Right cardiac atrium (tissue), 5 donors: ENCODE data around the gene GPATCH2L. TPM values are rescaled to one million over a fixed set of nuclear protein-coding genes. Genes with fewer than 3 reads are reported as not detected.

Experiments
- ATAC-seq, 2 donors: fragments of 200-7000 bp; cut with Tn5 transposase; one replicate each; pipeline versions ENCODE4 v1.8.0 to v1.9.1; 2020; ENCODE audit warnings: moderate library complexity in 2 of 2, mild to moderate bottlenecking in 1 of 2
- DNase-seq, 3 donors: peaks; one replicate each; pipeline ENCODE4 v3.0.0-alpha.2; 2020
- H3K27ac ChIP-seq: one replicate; pipeline ENCODE4 v1.5.1; 2013; ENCODE audit warnings: mild to moderate bottlenecking, low read length, control low read depth, moderate library complexity
- H3K27me3 ChIP-seq: one replicate; pipeline ENCODE4 v1.6.1; 2013; ENCODE audit not compliant: control insufficient read depth, insufficient read depth
- H3K4me1 ChIP-seq: one replicate; pipeline ENCODE4 v1.6.1; 2013; ENCODE audit warnings: low read length; ENCODE audit not compliant: control insufficient read depth, insufficient read depth
- H3K4me3 ChIP-seq: one replicate; pipeline ENCODE4 v1.5.1; 2013; ENCODE audit warnings: low read length, control low read depth
- H3K9me3 ChIP-seq: one replicate; pipeline ENCODE4 v1.6.1; 2013; ENCODE audit warnings: low read length; ENCODE audit not compliant: control insufficient read depth
- WGBS: extraction: QIAGEN DNeasy Blood & Tissue Kit; methylation state at CpG from one replicate; pipeline ENCODE4 v1.1.7; 2013; 5-methylcytosine and 5-hydroxymethylcytosine counted together
- intact Hi-C, 4 donors: fragments of 100-400 bp; cut with DNase I; formaldehyde crosslinking; loops; one replicate each; pipeline versions ENCODE4 v1.11.0 to v1.14.0; 2022 to 2023
- long read RNA-seq, 4 donors: library from polyadenylated mRNA; unstranded; transcript quantifications; one replicate each; pipeline ENCODE4 v2.0.0, GENCODE V29; 2020 to 2021
- polyA plus RNA-seq: library from polyadenylated mRNA; stranded (reverse); fragments of 200-250 nt; gene quantifications from one replicate; pipeline ENCODE4 v1.2.3, GENCODE V29; 2013
- total RNA-seq, 4 donors: library from RNA; stranded (reverse); fragmentation: NEBNext Ultra II Directional; extraction: Animal tissue kit (Norgen Biotek cat#: 25700); gene quantifications; one replicate each; pipeline ENCODE4 v1.2.1, GENCODE V29; 2021
- donor health status: healthy with polysubstance abuse.
- donor health status: DM: no; HTN: yes; CAD: no.
- donor health status: DM: no; HTN: no; CAD: no.
- donor health status: DM: no; HTN: yes; CAD: no; lungs with severe emphysema.
- donor health status: DM: yes; HTN: yes; CAD: no.

Gene GPATCH2L
- total RNA-seq (10 to 100 TPM; 32.7 to 81.4 (median 35.0) TPM), polyA plus RNA-seq (9.7 TPM)
- long read RNA-seq, donor 1, full-length matches to known transcripts, result 4 of 18 reads
- long read RNA-seq, donor 1, partial matches to known transcripts, result 7 of 18 reads
- long read RNA-seq, donor 1, other reads (novel, unspliced or antisense), result 7 of 18 reads
- long read RNA-seq, donor 2, full-length matches to known transcripts, result 5 of 7 reads
- long read RNA-seq, donor 2, partial matches to known transcripts, result 1 of 7 reads
- long read RNA-seq, donor 2, other reads (novel, unspliced or antisense), result 1 of 7 reads
- long read RNA-seq, donor 3, full-length matches to known transcripts, result 25 of 82 reads
- long read RNA-seq, donor 3, partial matches to known transcripts, result 29 of 82 reads
- long read RNA-seq, donor 3, other reads (novel, unspliced or antisense), result 28 of 82 reads
- long read RNA-seq, donor 4, partial matches to known transcripts, result 4 of 8 reads
- long read RNA-seq, donor 4, other reads (novel, unspliced or antisense), result 2 of 8 reads

DNA sequence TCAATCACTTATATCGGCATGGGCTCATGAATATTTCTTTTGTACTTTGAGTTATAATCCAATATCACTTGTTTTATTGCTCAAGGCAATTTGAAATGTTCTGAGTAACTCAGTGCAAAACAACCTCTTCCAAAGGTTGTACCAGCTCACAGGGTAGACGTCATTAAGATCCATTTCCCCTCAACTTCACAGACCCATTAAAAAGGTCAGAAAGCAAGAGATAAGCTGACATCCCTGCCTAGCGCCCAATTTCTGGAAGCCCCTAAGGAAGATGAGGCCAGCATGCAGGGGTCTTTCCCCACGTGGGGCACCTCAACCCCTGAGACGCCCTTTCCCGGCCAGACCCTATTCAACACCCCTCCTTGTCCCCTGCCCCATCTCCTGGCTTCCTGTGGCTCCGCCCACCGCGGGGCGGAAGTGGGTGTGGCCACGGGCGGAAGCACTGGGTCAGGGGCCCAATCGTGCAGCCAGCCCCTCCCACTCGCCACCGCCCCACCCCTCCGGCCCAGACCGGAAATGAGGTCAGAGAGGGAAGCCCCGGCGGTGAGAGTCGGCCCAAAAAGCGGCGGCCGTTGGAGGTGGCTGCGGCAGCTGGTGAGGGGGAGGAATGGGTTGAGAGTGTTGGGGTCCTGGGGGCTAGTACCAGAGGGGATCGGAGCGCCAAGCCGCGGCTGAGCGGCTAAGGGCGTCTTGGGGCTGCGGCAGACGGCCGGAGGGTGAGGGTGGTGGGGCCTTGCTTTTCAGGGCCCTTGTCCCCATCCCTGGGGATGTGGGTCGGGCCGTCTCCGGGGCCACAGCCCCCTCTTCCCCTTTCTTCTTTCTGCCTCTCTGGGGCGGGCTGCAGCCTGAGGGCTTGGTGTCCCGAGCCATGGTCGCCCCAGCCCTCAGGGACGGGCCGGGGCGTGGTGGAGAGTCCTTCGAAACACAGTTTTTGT is at the start of gene GPATCH2L:
GPATCH2L (plus strand) TSS at position 525 of the 935 bp plus-strand sequence. CDS start 2,442 bp downstream, outside the sequence.
- no peaks in the 10 kb centered on the region for H3K9me3 ChIP-seq
- H3K4me3 ChIP-seq, result peak within 1 kb of the TSS; percentile 98
- no peaks in the 10 kb centered on the region for H3K27me3 ChIP-seq
- DNase-seq (peak; percentile 95 to 98 (median 98)), ATAC-seq (peak; percentile 100)
- intact Hi-C loops, result no loop called here
- WGBS, result 2% methylated on average over 43 of the region's 43 CpGs
- peaks cover 8% of the 10 kb centered on the region for H3K4me1 ChIP-seq
- peak within 1 kb of the TSS; percentile 94 for H3K27ac ChIP-seq

DNA sequence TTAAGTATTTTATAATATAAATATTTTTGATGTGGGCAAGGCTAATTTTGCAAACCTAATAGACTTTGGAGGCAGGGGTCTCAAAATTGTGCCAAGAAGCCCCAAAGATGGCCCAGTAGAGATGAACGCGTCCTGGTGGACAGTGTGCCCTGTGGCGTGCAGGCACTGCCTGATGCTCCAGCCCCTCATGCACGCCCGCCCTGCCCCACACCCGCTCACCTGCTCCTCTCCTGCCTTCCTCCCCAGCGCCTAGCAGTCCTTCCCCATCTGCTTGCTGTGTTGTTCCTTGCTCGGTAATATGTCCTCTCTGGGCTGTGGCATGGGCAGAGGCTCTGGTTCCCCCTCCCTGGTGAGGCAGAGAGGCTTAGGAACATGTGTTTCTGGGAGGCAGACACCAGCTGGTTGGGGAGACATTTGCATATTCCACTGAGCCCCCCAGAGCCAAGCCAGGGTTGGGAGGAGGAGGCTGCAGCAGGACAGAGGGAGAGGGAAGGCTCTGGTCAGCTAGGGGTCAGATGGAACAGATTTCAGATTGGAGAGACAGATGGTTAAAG is 46.8 kb upstream of the GPATCH2L start:
- WGBS, result 84% methylated on average over 8 of the region's 8 CpGs
- H3K4me1 ChIP-seq, result peaks cover 4% of the 10 kb centered on the region
- H3K9me3 ChIP-seq, result no peaks in the 10 kb centered on the region

DNA sequence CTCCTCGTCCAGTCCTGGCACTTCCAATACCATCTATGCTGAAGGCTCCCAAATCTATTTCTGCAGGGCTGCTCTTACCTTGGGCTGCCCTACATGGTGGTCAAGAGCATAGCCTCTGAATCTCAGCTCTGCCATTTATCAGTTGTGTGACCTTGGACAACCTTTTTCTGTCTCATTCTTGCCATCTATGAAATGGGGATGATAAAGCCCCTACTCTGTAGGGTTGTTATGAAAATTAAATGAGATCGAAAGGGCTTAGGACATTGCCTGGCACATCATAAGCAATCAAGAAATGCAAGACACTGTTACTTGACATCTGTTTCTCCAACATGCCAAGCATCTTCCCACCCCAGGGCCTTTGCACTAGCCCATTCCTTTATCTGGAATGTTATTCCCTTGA is 45.5 kb upstream of the GPATCH2L start:
- ATAC-seq (no peak), DNase-seq (no peak)
- H3K27ac ChIP-seq, result no peak overlapping the region
- intact Hi-C loops, result no loop called here
- WGBS, result 83% methylated on average over 2 of the region's 2 CpGs
- no peaks in the 10 kb centered on the region for H3K4me1 ChIP-seq
- H3K27me3 ChIP-seq, result no peaks in the 10 kb centered on the region
- H3K4me3 ChIP-seq, result no peak overlapping the region
- H3K9me3 ChIP-seq, result no peaks in the 10 kb centered on the region

More for the DNA sequence above, 46.8 kb upstream of the GPATCH2L start:
- intact Hi-C loops, result no loop called here
- Histone ChIP-seq H3K4me3 (no peak overlapping the region), H3K27me3 (no peaks in the 10 kb centered on the region), H3K27ac (no peak overlapping the region)
- no peak for DNase-seq
- no peak for ATAC-seq

DNA sequence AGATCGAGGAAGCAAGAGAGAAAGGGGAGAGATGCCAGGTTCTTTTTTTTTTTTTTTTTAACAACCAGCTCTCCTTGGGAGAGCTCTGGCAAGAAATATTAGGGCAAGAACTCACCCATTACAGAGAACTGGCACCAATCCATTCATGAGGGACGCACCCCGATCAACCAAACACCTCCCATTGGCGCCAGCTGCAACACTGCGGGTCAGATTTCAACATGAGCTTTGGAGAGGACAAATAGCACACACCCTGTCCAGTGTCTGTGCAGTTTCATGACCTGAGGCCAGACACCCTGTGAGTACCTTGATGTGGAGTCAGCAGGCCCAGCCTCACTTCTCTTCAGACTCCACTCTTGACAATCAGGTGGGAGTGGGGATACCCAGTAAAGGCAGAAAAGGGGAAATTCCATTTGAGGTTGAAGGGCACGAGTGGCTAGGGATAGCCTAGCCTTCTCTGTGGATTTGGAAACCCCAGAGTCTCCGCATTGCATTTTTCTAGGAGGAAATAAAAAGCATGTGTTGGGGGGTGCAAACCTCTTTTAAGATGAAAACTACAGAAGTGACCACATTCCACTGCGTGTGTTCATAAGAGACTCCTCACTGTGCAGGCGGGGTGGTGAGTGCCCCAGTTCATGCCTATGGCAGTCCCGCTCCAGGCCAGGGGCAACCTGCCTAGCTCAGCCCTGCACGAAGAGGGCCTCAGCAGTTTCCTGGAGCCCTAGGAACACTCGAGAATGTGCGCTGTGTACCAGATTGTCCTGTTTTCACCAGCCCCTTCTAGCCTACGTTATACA is 42.4 kb upstream of the GPATCH2L start:
- H3K4me3 ChIP-seq, result no peak overlapping the region
- no peak for ATAC-seq

DNA sequence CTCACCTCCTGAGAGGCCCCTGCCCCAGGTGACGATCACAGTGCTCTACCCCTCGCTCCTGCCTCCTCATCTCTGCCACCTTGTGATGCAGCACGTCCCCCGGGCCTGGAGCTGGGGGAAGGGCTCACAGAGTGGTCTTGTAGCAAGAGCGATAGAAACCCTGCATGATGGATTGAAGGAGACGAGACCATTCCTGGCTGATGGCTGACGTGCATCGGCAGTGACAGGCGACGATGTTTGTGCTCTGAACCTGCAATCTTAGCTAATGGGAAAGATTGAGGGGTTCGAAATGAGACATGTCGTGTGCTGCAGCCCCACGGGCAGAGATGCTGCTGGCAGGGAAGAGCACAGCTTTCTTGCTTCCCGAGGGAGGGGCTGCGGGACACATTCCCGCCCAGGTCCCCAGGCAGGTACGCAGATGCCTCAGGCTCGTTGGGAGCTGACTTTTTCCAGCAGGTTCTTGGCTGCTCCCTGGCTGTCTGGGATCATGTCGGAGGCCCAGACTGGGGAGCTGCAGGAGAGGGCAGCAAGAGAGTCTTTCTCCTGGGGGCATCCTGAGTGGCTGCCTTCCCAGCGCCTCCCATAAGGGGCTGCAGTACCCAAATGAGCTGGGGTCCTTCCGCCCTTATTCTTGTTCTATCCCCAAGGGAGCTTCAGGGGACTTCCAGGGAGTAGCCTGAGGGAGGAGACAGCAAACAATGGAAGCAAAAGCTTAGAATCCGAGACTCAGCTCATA is 38.7 kb upstream of the GPATCH2L start:
- Histone ChIP-seq H3K4me1 (no peaks in the 10 kb centered on the region), H3K9me3 (no peaks in the 10 kb centered on the region), H3K27me3 (no peaks in the 10 kb centered on the region), H3K4me3 (no peak overlapping the region), H3K27ac (no peak overlapping the region)
- ATAC-seq (no peak), DNase-seq (no peak)
- intact Hi-C loops, result no loop called here
- 50% methylated on average over 22 of the region's 22 CpGs for WGBS

More for the DNA sequence above, 42.4 kb upstream of the GPATCH2L start:
- Histone ChIP-seq H3K4me1 (no peaks in the 10 kb centered on the region), H3K27ac (no peak overlapping the region), H3K9me3 (no peaks in the 10 kb centered on the region), H3K27me3 (no peaks in the 10 kb centered on the region)
- 78% methylated on average over 14 of the region's 14 CpGs for WGBS
- no peak for DNase-seq
- intact Hi-C loops, result no loop called here

DNA sequence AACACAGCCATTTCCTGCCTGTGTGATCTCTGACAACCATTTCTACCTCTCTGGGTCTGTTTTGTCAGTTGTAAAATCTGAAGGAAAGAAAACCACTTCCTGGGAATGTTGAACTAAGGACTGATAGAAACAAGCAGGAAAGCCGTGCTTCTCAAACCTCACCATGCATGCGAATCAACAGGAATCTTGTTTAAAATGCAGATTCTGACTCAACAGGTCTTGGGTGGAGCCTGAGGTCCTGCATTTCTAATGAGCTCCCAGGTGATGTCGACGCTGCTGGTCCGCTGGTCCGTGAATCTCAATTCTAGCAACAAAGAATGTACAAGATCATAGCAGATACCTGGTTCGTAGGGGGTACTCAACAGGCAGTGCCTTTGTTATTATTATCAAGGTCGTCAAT is 38.0 kb upstream of the GPATCH2L start:
- Histone ChIP-seq H3K27me3 (no peaks in the 10 kb centered on the region), H3K4me3 (no peak overlapping the region), H3K9me3 (no peaks in the 10 kb centered on the region), H3K27ac (no peak overlapping the region), H3K4me1 (no peaks in the 10 kb centered on the region)
- DNase-seq (no peak), ATAC-seq (no peak)
- 48% methylated on average over 8 of the region's 8 CpGs for WGBS
- intact Hi-C loops, result no loop called here

DNA sequence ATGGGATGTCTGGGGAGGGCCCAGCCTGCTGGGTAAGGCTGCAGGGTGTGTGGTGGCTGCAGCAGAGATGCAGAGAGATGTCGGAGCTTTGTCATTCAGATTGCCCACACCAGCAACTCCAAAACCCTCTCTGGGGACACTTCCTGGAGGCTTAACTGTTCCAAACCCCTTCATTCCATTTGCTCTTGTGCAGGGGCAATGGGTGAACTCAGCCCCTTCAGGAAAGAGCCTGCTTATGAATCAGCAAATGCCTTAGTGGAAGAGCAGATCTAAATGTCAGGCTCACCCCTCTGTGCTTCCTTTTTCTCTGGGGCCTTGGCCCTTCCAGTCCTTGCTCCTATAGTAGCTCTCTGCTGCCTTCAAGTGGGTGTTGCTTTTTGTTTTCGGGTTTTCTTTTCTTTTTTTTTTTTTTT is 36.7 kb upstream of the GPATCH2L start:
- WGBS, result 75% methylated on average over 2 of the region's 2 CpGs
- no peak overlapping the region for H3K4me3 ChIP-seq
- no peak overlapping the region for H3K27ac ChIP-seq
- no peaks in the 10 kb centered on the region for H3K9me3 ChIP-seq
- ATAC-seq (no peak), DNase-seq (no peak)
- no peaks in the 10 kb centered on the region for H3K27me3 ChIP-seq
- intact Hi-C loops, result no loop called here
- H3K4me1 ChIP-seq, result no peaks in the 10 kb centered on the region

DNA sequence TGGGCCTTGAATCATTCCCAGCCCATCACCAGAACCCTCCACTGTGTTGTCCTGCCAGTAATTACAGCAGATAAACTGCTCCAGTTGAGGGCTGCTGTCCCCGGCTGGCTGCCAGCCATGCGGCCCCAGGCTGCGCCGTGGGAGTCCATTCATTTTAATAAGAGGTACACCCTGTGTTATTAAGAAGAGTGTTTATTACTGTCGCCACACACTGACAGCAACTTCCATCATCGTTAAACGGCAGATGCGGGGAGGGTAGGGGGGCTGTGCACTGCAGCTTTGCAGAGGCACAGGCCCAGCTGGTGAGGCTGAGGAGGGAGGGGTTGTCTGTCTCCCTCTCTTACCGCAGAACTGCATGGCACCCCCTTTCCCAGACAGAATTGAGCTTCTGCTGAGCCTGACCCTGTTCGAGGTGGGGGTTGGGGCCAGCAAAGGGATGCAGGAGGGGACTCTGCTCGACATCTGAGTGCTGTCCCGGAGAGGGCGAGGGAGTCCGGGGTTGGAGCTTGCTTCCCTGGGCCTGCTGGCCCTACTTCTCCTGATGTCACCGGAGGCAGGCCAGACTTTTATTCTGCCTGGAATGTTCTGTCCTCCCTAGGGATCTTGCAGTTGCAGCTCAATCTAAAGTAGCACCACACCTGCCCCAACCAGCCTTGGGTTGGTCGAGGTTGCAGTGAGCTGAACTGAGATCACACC is 33.8 kb upstream of the GPATCH2L start:
- 56% methylated on average over 16 of the region's 16 CpGs for WGBS

DNA sequence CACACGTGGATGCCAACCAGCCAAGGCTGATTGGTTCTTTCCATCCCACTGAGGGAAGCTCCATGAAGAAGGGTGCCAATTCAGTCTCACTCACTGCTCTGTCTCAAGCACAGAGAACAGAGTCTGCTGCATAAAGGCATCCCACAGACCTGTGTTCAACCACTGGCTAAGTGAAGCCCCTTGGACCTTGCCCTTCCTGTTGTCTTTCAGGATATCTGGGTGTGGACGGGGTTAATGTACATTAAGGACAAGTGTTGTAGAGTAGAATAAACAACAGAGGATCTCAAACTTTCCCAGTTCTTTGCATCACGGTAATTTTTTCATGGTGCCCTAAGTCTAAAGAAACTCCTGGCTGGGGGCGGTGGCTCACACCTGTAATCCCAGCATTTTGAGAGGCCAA is 33.1 kb upstream of the GPATCH2L start:
- intact Hi-C loops, result no loop called here
- H3K4me1 ChIP-seq, result no peaks in the 10 kb centered on the region
- 81% methylated on average over 4 of the region's 4 CpGs for WGBS
- H3K9me3 ChIP-seq, result no peaks in the 10 kb centered on the region
- ATAC-seq, result no peak
- no peak overlapping the region for H3K4me3 ChIP-seq
- H3K27me3 ChIP-seq, result no peaks in the 10 kb centered on the region
- DNase-seq, result no peak
- H3K27ac ChIP-seq, result no peak overlapping the region

More for the DNA sequence above, 33.8 kb upstream of the GPATCH2L start:
- intact Hi-C loops, result no loop called here
- Histone ChIP-seq H3K4me1 (no peaks in the 10 kb centered on the region), H3K4me3 (no peak overlapping the region), H3K27ac (no peak overlapping the region), H3K9me3 (no peaks in the 10 kb centered on the region), H3K27me3 (no peaks in the 10 kb centered on the region)
- no peak for DNase-seq
- no peak for ATAC-seq
